K562 (cell line): ENCODE data around the gene OBP2A.

Source experiments
- CTCF ChIP-seq, 3 experiments: IDR thresholded peaks in 2 of 3; conservative IDR thresholded peaks in 1 of 3; 2 replicates each; pipeline ENCODE4 v1.5.1; 2011 to 2012; ENCODE audit warnings: low read length in 3 of 3, mild to moderate bottlenecking in 3 of 3, control low read depth in 2 of 3, improper control_type of control experiment in 1 of 3, inconsistent platforms in 1 of 3, low read depth in 1 of 3, mixed read lengths in 1 of 3, moderate library complexity in 1 of 3; ENCODE audit not compliant: insufficient read depth in 2 of 3
- DNMT1 ChIP-seq: fragments of 450-650 bp; IDR thresholded peaks from 2 replicates; pipeline ENCODE4 v1.6.1; 2016; ENCODE audit warnings: antibody characterized with exemption, mild to moderate bottlenecking
- GMEB1 ChIP-seq: fragments of 250-450 bp; sonication (Bioruptor Pico); IDR thresholded peaks from 2 replicates; pipeline ENCODE4 v1.4.0; 2020; ENCODE audit warnings: mild to moderate bottlenecking
- MAX ChIP-seq: sonication (generic); formaldehyde crosslinking; IDR thresholded peaks from 2 replicates; pipeline ENCODE4 v1.9.0; 2022; ENCODE audit warnings: mild to moderate bottlenecking, missing genetic modification reagents
- POLR2A ChIP-seq: fragments of 450-650 bp; conservative IDR thresholded peaks from 2 replicates; pipeline ENCODE4 v1.6.1; 2016
- RCOR1 ChIP-seq, 2 experiments: IDR thresholded peaks; 2 replicates each; pipeline ENCODE4 v1.6.1; 2012; ENCODE audit warnings: low read depth in 2 of 2, low read length in 2 of 2, borderline replicate concordance in 1 of 2, improper control_type of control experiment in 1 of 2
- RFX5 ChIP-seq: IDR thresholded peaks from 2 replicates; pipeline ENCODE4 v1.6.1; 2011; ENCODE audit warnings: low read depth, mild to moderate bottlenecking, improper control_type of control experiment, low read length

GRCh38 chr9:135522137-135522877 is 23.6 kb upstream of the OBP2A start:
- TF ChIP-seq RFX5 (no peak), CTCF (IDR thresholded peaks at IDR 0.05 in 2 of 3, conservative IDR thresholded peaks at IDR 0.05 in 1 of 3; ENCODE audit: insufficient read depth in 2 of 3, low read depth in 1 of 3, low read length in 3 of 3) (no peak), DNMT1 (no peak), POLR2A (no peak), MAX (no peak), RCOR1 (IDR thresholded peaks at IDR 0.05; ENCODE audit: borderline replicate concordance in 1 of 2, low read depth in 2 of 2, low read length in 2 of 2) (no peak), GMEB1 (CRISPR knock-in tag) (no peak)
